ENCODE results near the gene PRG3.

PRG3 gene

DNA sequence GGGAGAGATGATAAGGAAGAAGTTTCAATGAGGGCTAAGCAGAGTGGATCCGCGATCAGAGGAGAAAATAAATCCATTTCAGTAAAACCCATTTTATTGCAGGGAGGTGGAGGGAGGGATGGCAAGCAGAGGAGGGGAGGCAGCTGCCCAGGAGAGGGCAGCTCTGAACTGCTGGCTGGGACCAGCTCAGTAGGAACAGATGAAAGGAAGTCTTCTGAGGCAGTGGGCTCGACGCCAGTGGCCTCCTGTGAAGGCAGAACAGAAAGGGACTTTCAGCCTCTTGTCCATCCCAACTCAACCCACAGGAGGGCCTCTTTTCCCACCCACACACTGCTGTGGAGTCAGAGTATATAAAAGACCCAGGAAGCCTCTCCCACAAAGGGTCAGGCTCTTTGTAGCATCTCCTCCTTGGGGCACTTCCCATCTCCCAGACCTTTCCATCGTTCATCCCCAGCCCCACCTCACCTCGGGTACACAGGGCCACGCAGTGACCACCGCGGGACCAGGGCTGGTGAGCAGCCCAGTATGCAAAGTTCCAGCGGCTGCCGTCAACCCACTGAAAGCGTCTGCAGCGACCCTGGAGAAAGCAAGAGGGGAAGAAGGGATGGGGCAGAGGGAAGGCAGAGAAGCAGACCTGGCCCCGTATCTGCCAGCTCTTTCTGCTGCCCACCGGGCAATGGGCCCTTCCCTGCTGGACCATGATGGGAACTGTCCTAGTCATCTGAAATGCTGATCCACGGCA is 6.5 kb upstream of the PRG3 start:
- DNase-seq: no peak
- Histone ChIP-seq H3K27ac (no peak overlapping the region), H3K27me3 (peaks cover 0 to under 1% of the 10 kb centered on the region in 2 donors), H3K4me3 (no peak overlapping the region), H3K4me1 (no peaks in the 10 kb centered on the region), H3K36me3 (no peaks in the 10 kb centered on the region), H3K9me3 (no peaks in the 10 kb centered on the region)
- intact Hi-C loops (cut with DNase I; ENCODE audit: low total_unique reads): no loop called here
- no peak for TF ChIP-seq CTCF (IDR thresholded peaks at IDR 0.05)

DNA sequence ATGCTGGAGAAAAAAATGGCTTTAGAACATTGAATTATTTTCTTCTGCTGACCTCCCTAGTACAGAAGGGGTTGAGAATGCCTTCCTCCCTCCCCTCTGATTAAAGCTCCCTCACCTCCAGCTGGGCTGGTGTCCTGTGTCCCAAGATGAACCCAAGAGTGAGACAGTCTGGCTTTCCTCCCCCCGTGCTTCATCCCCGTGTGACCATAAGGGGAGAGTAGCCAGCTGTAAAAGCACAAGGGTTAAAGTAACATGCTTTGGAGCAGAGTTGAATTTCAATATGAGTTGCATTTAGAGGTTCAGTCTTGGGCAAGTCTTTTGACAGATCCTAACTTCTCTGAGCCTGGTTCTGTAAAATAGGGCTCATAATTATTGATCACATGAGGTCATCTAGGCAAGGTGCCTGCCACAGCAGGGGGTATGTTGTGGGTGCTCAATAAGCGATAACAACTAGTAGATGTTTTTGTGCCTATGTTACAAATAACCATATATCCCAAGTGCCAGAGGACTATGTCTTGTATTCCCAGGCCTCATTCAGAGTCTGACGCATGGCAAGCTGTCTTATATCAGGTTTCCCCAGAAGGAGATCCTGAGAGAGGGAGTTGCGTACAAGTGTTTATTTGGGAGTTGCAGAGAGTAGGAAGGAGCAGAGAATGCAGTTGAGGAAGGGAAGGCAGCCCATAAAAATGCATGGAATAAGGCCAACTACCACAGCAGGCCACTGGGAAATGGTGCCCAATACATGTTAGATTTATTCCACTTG is 5.4 kb upstream of the PRG3 start:
- Histone ChIP-seq H3K27me3 (peaks cover 0 to 4% of the 10 kb centered on the region in 2 donors), H3K9me3 (no peaks in the 10 kb centered on the region), H3K27ac (no peak overlapping the region), H3K4me3 (no peak overlapping the region), H3K36me3 (no peaks in the 10 kb centered on the region), H3K4me1 (no peaks in the 10 kb centered on the region)
- DNase-seq: no peak
- TF ChIP-seq CTCF (IDR thresholded peaks at IDR 0.05): no peak
- intact Hi-C loops (cut with DNase I; ENCODE audit: low total_unique reads): no loop called here

DNA sequence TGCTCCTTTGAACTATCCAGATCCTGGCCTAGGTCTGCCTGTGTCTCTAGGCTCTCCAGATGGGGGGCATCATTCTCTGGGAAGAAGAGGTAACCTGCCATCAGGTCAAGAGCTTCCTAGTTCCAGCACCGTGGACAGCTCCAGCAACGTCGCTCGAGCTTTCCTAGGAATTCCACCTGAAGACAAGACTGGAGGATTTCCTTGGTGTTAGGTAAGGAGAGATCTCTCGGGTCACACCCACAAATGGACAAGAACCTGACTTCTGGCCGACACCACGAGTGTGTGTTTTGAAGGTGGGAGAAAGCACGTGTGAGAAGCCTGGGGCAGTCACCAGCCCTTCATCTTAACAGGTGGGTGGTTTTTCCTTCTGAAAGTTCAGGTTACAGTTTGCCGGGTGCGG is 1.2 kb downstream of the PRG3 start:
- no peaks in the 10 kb centered on the region for H3K36me3 ChIP-seq
- no peaks in the 10 kb centered on the region for H3K4me1 ChIP-seq
- H3K27me3 ChIP-seq: peaks cover 0 to 29% of the 10 kb centered on the region in 2 donors
- H3K27ac ChIP-seq: no peak overlapping the region
- TF ChIP-seq CTCF (IDR thresholded peaks at IDR 0.05): no peak
- no peak for DNase-seq
- H3K9me3 ChIP-seq: no peaks in the 10 kb centered on the region
- H3K4me3 ChIP-seq: no peak overlapping the region
- intact Hi-C loops (cut with DNase I; ENCODE audit: low total_unique reads): no loop called here

DNA sequence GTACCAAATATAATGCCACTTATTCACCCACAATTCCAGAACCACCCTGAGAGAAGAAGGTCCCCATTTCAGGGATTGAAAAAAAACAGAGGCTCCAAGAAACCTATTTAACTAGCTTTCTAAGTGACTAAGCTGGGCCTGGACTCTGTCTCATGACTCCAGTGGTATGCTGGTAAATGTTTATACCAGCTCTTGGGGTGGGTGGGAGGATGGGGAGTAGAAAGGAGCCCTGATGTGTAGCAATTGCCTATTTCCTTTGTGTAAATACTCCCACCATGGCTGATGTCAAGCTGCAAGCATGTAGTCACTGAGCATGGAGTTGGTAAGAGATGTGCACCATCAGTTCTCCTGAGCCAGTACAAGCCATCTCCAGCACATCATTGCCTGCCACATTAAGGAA is 2.8 kb downstream of the PRG3 start:
- TF ChIP-seq CTCF (IDR thresholded peaks at IDR 0.05): no peak
- no peaks in the 10 kb centered on the region for H3K36me3 ChIP-seq

GRCh38 chr11:57377107-57377506 is 3.8 kb downstream of the PRG3 start:
- Histone ChIP-seq H3K27ac (no peak overlapping the region), H3K9me3 (no peaks in the 10 kb centered on the region), H3K27me3 (peaks cover 0 to 25% of the 10 kb centered on the region in 2 donors), H3K4me3 (no peak overlapping the region), H3K36me3 (no peaks in the 10 kb centered on the region), H3K4me1 (no peaks in the 10 kb centered on the region)
- no peak for DNase-seq
- no peak for TF ChIP-seq CTCF (IDR thresholded peaks at IDR 0.05)
- intact Hi-C loops (cut with DNase I; ENCODE audit: low total_unique reads): no loop called here

More for the DNA sequence above, 2.8 kb downstream of the PRG3 start:
- no peak overlapping the region for H3K4me3 ChIP-seq
- peaks cover 0 to 29% of the 10 kb centered on the region in 2 donors for H3K27me3 ChIP-seq
- DNase-seq: no peak
- no peak overlapping the region for H3K27ac ChIP-seq
- no peaks in the 10 kb centered on the region for H3K9me3 ChIP-seq
- intact Hi-C loops (cut with DNase I; ENCODE audit: low total_unique reads): no loop called here
- H3K4me1 ChIP-seq: no peaks in the 10 kb centered on the region
